Dendritic cell treated with granulocyte-macrophage colony-stimulating factor and Interleukin-4, amounts not matched to agents 40 ng/mL and 50 ng/mL, for 4 days (primary cell): Measurements from ENCODE around the gene SLC12A8.

Experiments used
- H3K27ac Mint-ChIP-seq: one replicate; pipeline ENCODE4 v1.8.0; 2022; ENCODE audit warnings: mild to moderate bottlenecking, mixed read lengths
- H3K27me3 Mint-ChIP-seq: one replicate; pipeline ENCODE4 v1.8.0; 2022; ENCODE audit warnings: mild to moderate bottlenecking, mixed read lengths
- H3K36me3 Mint-ChIP-seq: one replicate; pipeline ENCODE4 v1.8.0; 2022; ENCODE audit warnings: low read depth, mixed read lengths
- H3K4me1 Mint-ChIP-seq: one replicate; pipeline ENCODE4 v1.8.0; 2022; ENCODE audit warnings: low read depth, mixed read lengths
- H3K4me3 Mint-ChIP-seq: one replicate; pipeline ENCODE4 v1.8.0; 2022; ENCODE audit warnings: mild to moderate bottlenecking, moderate library complexity, mixed read lengths
- H3K9me3 Mint-ChIP-seq: one replicate; pipeline ENCODE4 v1.8.0; 2022; ENCODE audit warnings: mixed read lengths
- intact Hi-C: fragments of 100-400 bp; cut with micrococcal nuclease; formaldehyde crosslinking; loops from one replicate; pipeline ENCODE4 v1.15.0; 2022

The SLC12A8 gene

GRCh38 chr3:125187599-125187910, 25.0 kb downstream of the SLC12A8 start:
- Mint-ChIP-seq H3K9me3 (no peaks in the 10 kb centered on the region), H3K27ac (no peak overlapping the region), H3K36me3 (no peaks in the 10 kb centered on the region), H3K4me1 (peaks cover 8% of the 10 kb centered on the region), H3K27me3 (peaks cover 3% of the 10 kb centered on the region), H3K4me3 (no peak overlapping the region)
- intact Hi-C loops, result no loop called here

- H3K9me3 Mint-ChIP-seq, result no peaks in the 10 kb centered on the region
- no peak overlapping the region for H3K4me3 Mint-ChIP-seq
- intact Hi-C loops, result no loop called here
- no peaks in the 10 kb centered on the region for H3K36me3 Mint-ChIP-seq
- H3K27me3 Mint-ChIP-seq, result peaks cover 2% of the 10 kb centered on the region
- no peak overlapping the region for H3K27ac Mint-ChIP-seq
- peaks cover 2% of the 10 kb centered on the region for H3K4me1 Mint-ChIP-seq
Measured at GRCh38 chr3:125186800-125187598, 25.5 kb downstream of the SLC12A8 start.

DNA sequence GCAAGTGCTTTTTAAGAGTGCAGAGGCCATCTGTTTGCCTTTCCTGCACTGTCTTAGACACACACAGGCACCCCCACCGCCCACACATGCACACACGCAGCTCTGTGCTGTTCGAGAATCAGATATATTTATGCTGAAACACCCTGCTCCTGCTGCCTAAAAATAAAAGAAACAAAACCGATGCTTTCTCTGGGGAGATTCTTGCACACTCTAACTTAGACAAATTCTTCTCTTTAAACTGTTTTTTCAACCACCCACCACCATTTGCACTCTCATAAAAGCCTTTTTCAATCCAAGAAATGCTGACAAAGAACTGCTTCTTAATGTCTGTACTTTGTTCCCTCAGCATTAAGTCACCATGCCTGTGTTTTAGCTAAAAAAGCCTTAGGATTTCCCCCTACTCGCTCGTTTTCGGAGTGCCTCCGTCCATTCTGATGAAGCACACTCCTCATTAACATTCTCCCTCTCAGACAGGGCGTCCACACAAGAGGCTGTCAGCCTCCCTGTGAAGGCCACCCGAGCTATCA, 26.2 kb downstream of the SLC12A8 start:
- Mint-ChIP-seq H3K4me1 (no peaks in the 10 kb centered on the region), H3K4me3 (no peak overlapping the region), H3K9me3 (no peaks in the 10 kb centered on the region), H3K27me3 (peaks cover 2% of the 10 kb centered on the region), H3K27ac (no peak overlapping the region), H3K36me3 (no peaks in the 10 kb centered on the region)
- intact Hi-C loops, result no loop called here

GRCh38 chr3:125185805-125186204, 26.7 kb downstream of the SLC12A8 start:
- H3K4me3 Mint-ChIP-seq, result no peak overlapping the region
- H3K9me3 Mint-ChIP-seq, result no peaks in the 10 kb centered on the region
- no peak overlapping the region for H3K27ac Mint-ChIP-seq
- intact Hi-C loops, result no loop called here
- no peaks in the 10 kb centered on the region for H3K4me1 Mint-ChIP-seq
- H3K27me3 Mint-ChIP-seq, result peaks cover 2% of the 10 kb centered on the region
- H3K36me3 Mint-ChIP-seq, result no peaks in the 10 kb centered on the region

GRCh38 chr3:125179884-125180240, 32.7 kb downstream of the SLC12A8 start:
- intact Hi-C loops, result no loop called here
- Mint-ChIP-seq H3K4me3 (no peak overlapping the region), H3K36me3 (no peaks in the 10 kb centered on the region), H3K27ac (no peak overlapping the region), H3K27me3 (no peaks in the 10 kb centered on the region), H3K9me3 (peaks cover under 1% of the 10 kb centered on the region), H3K4me1 (peaks cover 8% of the 10 kb centered on the region)

DNA sequence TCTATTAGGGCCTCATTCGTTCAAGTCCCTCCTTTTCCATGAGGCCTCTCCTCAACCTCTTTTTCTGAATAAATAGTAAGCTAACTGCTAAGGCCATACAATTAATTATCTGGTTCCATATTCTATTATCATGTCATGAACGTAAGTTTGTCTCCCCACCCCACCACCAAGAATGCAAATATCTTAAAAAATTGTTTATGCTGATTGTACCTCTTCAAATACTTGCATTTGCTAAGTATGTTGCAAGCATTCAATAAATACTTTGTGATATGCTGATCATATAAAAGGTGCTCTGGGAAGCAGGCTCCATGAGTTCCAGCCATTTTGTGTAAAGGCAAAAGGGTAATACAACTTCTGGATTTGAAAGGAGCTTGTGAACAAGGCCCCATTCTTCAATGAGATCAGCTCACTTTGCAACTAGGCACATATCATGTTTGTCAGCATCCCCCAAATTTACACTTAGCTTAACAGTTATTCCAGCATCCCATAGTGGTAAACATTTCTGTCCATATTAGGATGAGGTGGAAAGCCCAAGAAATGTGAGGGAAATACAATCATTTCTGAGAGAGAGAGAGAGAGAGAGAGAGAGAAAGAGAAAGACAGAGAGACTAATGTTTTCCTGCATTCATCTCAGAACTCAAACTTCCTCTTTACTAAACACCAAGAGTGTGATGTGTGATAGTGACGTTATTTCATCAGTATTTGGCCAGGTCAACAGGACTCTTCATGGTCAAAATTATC, 33.2 kb downstream of the SLC12A8 start:
- Mint-ChIP-seq H3K27ac (peak overlapping the region; percentile 36), H3K36me3 (no peaks in the 10 kb centered on the region), H3K4me1 (peaks cover 8% of the 10 kb centered on the region), H3K4me3 (no peak overlapping the region), H3K27me3 (no peaks in the 10 kb centered on the region), H3K9me3 (peaks cover 6% of the 10 kb centered on the region)
- intact Hi-C loops, result no loop called here

- Mint-ChIP-seq H3K27me3 (peaks cover 1% of the 10 kb centered on the region), H3K36me3 (no peaks in the 10 kb centered on the region)
Measured at GRCh38 chr3:125177746-125178145, 34.8 kb downstream of the SLC12A8 start.

DNA sequence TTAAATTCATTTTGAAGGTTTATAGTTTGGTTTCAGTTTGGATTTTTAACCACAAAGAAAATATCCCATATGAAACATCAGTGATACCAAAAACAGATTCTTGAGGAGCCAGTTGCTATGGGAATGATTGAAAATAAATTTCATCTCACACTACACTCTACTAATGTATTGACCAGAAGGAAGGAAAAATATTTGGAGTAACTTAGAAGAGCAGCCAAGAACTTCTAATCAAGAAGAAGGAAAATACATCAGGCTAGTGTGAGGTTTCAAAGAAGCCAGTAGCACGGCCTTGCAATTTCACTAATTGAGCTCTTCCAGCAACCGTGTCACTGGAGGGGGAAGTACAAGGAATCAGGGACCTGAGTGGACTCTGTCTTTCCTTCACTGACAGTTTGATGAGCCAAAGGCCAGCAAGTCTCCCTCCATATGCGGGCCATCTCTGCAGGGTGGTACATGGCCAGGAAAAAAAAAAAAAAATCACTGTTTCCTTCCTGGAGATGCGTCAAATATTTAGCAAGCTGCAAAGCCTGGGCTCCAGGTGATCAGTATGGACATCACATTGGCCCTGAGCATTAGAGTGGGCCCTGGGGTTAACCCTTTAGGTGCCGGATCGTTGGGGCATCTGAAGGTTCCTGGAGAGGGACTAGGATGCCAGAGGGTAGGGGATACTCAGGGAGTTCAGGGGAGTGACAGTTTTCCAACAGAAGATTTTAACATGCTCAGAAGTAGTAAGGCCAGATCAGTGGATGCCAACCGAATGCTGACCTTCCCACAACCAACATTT, 37.1 kb downstream of the SLC12A8 start:
- Mint-ChIP-seq H3K27ac (no peak overlapping the region), H3K36me3 (no peaks in the 10 kb centered on the region), H3K4me3 (no peak overlapping the region), H3K9me3 (peaks cover 15% of the 10 kb centered on the region), H3K27me3 (peaks cover 1% of the 10 kb centered on the region), H3K4me1 (peaks cover 8% of the 10 kb centered on the region)
- intact Hi-C loops, result no loop called here

More at GRCh38 chr3:125177746-125178145, 34.8 kb downstream of the SLC12A8 start:
- H3K4me3 Mint-ChIP-seq, result no peak overlapping the region
- intact Hi-C loops, result no loop called here
- peaks cover 15% of the 10 kb centered on the region for H3K9me3 Mint-ChIP-seq
- H3K27ac Mint-ChIP-seq, result no peak overlapping the region
- peaks cover 8% of the 10 kb centered on the region for H3K4me1 Mint-ChIP-seq

- Mint-ChIP-seq H3K36me3 (no peaks in the 10 kb centered on the region), H3K4me1 (peaks cover 8% of the 10 kb centered on the region), H3K27ac (no peak overlapping the region), H3K27me3 (peaks cover 7% of the 10 kb centered on the region), H3K9me3 (peaks cover 15% of the 10 kb centered on the region), H3K4me3 (no peak overlapping the region)
- intact Hi-C loops, result no loop called here
Measured at GRCh38 chr3:125172346-125172745, 40.2 kb downstream of the SLC12A8 start.

DNA sequence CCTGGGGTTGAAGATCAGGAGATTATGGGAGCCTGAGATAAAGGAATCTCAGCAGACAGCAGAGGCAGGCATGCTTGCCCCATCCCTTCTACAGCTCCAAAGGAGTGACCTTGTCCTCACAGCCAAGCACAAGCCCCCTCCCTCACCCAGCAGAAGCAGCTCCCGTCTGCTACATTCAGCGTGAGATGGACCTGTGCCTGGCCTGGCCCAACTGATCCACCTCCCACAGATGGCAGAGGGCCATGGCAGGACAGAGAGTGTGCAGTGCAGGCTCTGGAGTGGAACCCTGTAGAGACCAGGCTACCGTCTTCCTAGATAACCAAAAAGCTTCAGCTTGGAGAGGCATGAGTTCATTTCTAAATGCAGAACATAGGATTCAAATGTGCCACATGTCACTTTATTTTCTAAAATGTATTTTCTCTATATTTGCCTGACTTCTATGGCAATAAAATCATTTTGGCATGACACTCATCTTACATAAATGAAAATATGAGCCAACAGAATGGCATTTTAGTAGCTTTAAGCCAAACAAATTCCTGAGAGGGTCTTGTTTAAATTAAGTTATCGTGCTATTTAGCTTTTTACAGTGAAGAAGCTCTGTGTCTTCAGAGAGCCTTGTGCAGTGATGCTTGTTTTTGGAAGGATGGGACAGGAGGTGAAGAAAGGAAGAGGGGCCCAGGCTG, 43.7 kb downstream of the SLC12A8 start:
- intact Hi-C loops, result loop anchor here (10.0 kb wide), 1 partner anchor 244 kb away; no protein-coding TSS in a partner anchor
- Mint-ChIP-seq H3K9me3 (peaks cover 4% of the 10 kb centered on the region), H3K4me3 (no peak overlapping the region), H3K27me3 (peaks cover 7% of the 10 kb centered on the region), H3K27ac (no peak overlapping the region), H3K4me1 (peaks cover 23% of the 10 kb centered on the region), H3K36me3 (no peaks in the 10 kb centered on the region)

DNA sequence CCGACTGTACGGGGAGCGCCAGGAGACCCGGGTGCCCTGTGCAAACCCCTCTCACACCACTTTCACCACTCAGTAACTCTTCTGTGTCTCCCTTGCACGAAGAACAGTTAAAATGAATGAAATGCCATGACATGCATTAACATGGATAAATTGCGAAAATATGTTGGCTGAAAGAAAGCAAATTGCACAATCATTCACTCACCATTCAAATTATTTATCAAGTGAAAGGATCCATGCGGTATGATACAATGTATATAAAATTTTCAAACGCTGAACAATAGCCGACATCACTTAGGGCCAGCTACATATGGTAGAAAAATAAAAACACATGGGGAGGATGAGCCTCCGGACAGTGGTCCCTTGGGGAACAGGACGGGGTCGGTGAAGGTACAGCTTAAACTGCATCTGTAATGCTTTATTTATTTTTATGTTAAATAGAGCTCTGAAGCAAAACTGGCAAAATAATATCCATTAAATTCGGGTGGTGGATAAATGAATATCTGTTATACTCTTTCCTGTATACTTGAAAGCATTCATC, 45.9 kb downstream of the SLC12A8 start:
- H3K9me3 Mint-ChIP-seq, result no peaks in the 10 kb centered on the region
- no peak overlapping the region for H3K4me3 Mint-ChIP-seq
- intact Hi-C loops, result loop anchor here (10.0 kb wide), 1 partner anchor 242 kb away; no protein-coding TSS in a partner anchor
- peak overlapping the region; percentile 8 for H3K27ac Mint-ChIP-seq
- H3K4me1 Mint-ChIP-seq, result peaks cover 42% of the 10 kb centered on the region
- H3K36me3 Mint-ChIP-seq, result no peaks in the 10 kb centered on the region
- H3K27me3 Mint-ChIP-seq, result peaks cover 6% of the 10 kb centered on the region

DNA sequence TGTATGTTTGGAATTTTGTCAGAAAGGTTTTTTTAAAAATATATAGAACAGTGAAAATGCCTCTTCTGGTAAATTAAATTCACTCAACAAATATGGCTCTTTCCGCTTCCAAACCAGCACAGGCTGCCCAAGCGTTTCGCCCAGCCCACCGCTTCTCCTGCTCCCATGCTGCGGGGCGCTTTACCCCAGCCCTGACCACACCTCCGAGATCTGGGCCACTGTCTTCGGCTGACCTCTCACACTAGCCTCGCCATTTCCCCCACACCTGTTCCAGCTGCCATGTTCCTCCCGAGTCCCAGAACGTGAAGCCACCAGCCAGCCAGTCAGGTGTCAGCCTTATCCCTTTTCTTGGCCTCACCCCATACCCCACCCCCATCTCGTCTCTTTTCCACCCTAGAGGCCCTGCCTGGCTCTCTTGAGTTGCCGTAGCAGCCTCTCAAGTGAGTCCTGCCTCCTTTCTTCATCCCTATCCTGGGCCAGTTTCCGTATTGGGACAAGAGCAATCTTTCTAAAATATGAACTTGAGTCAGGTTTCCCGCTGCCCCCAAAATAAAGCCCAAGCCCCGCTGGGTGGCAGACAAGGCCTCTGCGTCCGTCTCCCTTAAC, 46.5 kb downstream of the SLC12A8 start:
- Mint-ChIP-seq H3K9me3 (no peaks in the 10 kb centered on the region), H3K4me1 (peaks cover 48% of the 10 kb centered on the region), H3K27me3 (peaks cover 6% of the 10 kb centered on the region), H3K27ac (peak overlapping the region; percentile 8), H3K4me3 (no peak overlapping the region), H3K36me3 (no peaks in the 10 kb centered on the region)
- intact Hi-C loops, result loop anchor here (2.0 to 10.0 kb wide), 2 partner anchors 171 to 241 kb away; no protein-coding TSS in a partner anchor
